GM12892 (cell line): ENCODE data around the gene PICALM.

ENCODE experiments used
- POLR2A ChIP-seq: IDR thresholded peaks from 2 replicates; pipeline ENCODE4 v1.6.1; 2011; ENCODE audit warnings: low read depth, low read length, control low read depth
- POLR2AphosphoS5 ChIP-seq: IDR thresholded peaks from 2 replicates; pipeline ENCODE4 v1.6.1; 2011; ENCODE audit warnings: low read depth, low read length, control low read depth

GRCh38 chr11:86039094-86039493 is 29.8 kb downstream of the PICALM start:
- TF ChIP-seq POLR2AphosphoS5 (no peak), POLR2A (no peak)
